Mammary epithelial cell (primary cell): Measurements from ENCODE around the gene DAP.
"Not testable (repeated sequence)": the region's sequence is repeated elsewhere in the genome, so short reads cannot be mapped to it uniquely, and the experiment has no call there.

Experiments
- CTCF ChIP-seq, 2 donors: IDR thresholded peaks in 1 of 2; conservative IDR thresholded peaks in 1 of 2; 2 replicates each; pipeline ENCODE4 v1.5.1; 2011 to 2012; ENCODE audit warnings: inconsistent platforms in 2 of 2, low read length in 2 of 2, mild to moderate bottlenecking in 2 of 2, control low read depth in 1 of 2, low read depth in 1 of 2; ENCODE audit not compliant: insufficient read depth in 1 of 2; ENCODE audit errors: extremely low read depth in 1 of 2
- EZH2 ChIP-seq: IDR thresholded peaks from 2 replicates; pipeline ENCODE4 v1.6.1; 2012; ENCODE audit warnings: low read length, inconsistent platforms, borderline replicate concordance

GRCh38 chr5:10718617-10719016 is 42.4 kb downstream of the DAP start:
- TF ChIP-seq CTCF (conservative IDR thresholded peaks at IDR 0.05 in 1 of 2, IDR thresholded peaks at IDR 0.05 in 1 of 2; ENCODE audit: extremely low read depth in 1 of 2, insufficient read depth in 1 of 2, low read depth in 1 of 2, low read length in 2 of 2); EZH2: not testable (repeated sequence)
